Measurements from ENCODE around the gene ORAI2. TPM values are rescaled to one million over a fixed set of nuclear protein-coding genes. Genes with fewer than 3 reads are reported as not detected.
A peak's percentile ranks its signal among the peaks of the same experiment; 100 is the strongest.
"Not testable (repeated sequence)": the region's sequence is repeated elsewhere in the genome, so short reads cannot be mapped to it uniquely, and the experiment has no call there.

Gene ORAI2
- total RNA-seq, 2 donors from 2014 or later = 13.0 to 17.5 TPM

- DNase-seq (ENCODE audit: low spot score) = peak; percentile 52
- intact Hi-C loops (cut with DNase I) = not testable (repeated sequence)
Observed at GRCh38 chr7:102481962-102482361, 48.6 kb downstream of the ORAI2 start.

DNA sequence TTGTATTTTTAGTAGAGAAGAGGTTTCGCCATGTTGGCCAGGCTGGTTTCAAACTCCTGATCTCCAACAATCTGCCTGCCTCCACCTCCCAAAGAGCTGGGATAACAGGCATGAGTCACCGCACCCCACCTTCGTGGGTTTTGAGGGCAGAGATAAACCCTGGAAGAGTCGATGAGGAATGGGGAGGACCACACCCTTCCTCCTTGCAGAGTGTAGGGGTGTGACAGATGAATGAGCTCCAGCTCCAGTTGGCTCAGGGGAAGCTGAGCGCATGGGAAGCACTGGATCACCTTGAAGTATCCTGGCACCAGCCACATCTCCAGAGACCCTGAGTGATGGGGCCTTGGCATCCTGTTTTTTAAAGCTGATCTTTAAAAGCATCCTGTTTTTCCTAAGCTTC is 50.9 kb downstream of the ORAI2 start:
- DNase-seq (ENCODE audit: low spot score); intact Hi-C loops (cut with DNase I): not testable (repeated sequence)

DNA sequence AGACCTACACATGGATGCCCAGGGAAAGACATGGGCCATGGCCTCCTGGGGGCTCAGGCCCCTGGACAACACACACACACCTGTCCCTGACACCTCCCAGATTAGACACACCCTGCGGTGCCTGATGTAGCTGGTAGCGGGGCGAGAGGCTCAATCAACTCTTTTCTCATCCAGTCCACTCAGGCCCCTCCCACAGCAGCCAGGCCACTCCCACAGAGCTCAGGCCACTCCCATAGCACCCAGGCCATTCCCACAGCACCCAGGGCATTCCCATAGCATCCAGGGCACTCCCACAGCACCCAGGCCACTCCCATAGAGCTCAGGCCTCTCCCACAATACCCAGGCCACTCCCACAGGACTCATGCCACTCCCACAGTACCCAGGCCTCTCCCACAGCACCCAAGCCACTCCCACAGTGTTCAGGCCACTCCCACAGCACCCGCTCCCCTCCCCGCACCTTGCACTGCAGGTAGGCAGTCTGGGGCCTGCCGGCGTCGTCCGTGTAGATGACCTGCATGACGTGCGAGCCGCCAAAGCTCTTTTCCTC is 57.2 kb downstream of the ORAI2 start:
- DNase-seq (ENCODE audit: low spot score) = peak; percentile 78
- intact Hi-C loops (cut with DNase I) = not testable (repeated sequence)

- intact Hi-C loops (cut with DNase I) = not testable (repeated sequence)
- DNase-seq (ENCODE audit: low spot score) = peak; percentile 20
Observed at GRCh38 chr7:102493220-102493935, 60.0 kb downstream of the ORAI2 start.

DNA sequence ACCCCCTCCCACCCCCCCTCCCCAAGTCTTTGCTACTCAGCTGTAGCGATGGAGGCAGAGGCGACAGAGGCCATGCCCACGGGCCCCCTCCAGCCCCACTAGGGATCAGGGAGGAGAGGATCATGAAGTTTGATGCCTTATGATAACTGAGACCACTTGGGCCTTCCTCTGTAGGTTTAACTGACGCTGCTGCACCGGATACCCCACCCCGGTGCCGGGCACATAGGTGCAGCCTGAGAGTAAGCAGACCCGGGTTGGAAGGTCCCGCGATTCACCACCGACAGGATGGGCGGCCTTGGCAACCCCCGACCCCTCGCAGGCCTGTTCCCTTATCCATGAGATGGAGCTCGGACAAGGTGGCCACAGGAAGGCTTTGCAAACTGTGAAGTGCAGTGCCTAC is 60.7 kb downstream of the ORAI2 start:
- intact Hi-C loops (cut with DNase I) = not testable (repeated sequence)
- DNase-seq (ENCODE audit: low spot score) = peak; percentile 71

DNA sequence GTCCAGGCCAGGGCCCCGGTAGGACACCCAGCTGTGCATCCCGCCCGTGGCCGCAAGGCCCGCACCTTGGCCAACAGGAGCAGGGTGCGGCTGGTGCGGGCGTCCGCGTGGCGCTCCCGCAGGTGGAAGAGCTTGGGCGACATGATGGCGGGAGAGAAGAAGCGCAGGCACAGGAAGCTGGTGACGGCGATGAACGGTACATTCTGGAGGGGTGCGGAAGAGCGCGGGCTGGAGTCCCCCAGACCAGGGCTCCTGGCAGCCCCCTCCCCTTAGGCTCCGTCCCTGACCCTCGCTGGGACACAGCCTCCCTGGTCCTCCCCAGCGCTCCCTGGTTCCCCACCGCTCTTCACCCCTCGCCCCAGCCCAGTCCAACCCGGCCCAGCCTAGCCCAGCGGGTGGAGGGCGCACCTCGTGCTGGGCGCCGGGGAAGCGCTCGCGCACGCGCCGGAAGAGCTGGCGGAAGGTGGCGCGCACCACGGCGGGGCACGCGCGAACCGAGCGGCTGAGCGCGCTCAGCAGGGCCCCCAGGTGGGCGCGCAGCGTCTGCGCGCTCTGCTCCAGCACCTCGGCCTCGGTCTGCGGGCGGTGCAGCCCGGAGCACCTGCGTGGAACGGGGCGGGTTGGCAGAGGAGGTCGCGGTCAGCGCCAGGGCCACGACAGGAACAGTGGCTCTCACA is 61.2 kb downstream of the ORAI2 start:
- DNase-seq (ENCODE audit: low spot score); intact Hi-C loops (cut with DNase I): not testable (repeated sequence)

DNA sequence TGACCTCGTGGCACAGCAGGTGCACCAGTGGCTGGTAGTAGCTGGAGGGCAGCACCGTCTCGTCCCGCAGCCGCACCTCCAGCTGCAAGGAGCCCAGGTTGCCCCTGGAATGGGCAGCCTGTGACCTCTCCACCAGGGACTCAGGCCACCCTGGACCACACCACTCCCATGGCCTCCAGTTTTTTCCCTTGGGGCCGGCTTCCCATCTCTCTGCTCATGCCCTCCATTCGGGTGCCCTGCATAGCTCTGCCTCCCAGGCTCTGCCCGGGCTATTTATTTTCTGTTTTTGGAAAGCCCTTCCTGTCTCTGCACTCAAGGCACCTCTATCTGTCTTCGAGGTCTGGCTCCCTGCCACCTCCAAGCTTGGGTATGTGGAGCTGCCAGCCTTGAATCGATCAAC is 63.5 kb downstream of the ORAI2 start:
- intact Hi-C loops (cut with DNase I) = not testable (repeated sequence)

GRCh38 chr7:102497308-102497707 is 63.9 kb downstream of the ORAI2 start:
- intact Hi-C loops (cut with DNase I) = not testable (repeated sequence)

More for the DNA sequence above, 63.5 kb downstream of the ORAI2 start:
- peak; percentile 66 for DNase-seq (ENCODE audit: low spot score)

GRCh38 chr7:102498321-102498720 is 64.9 kb downstream of the ORAI2 start:
- peak; percentile 73 for DNase-seq (ENCODE audit: low spot score)
- intact Hi-C loops (cut with DNase I) = not testable (repeated sequence)

More at GRCh38 chr7:102497308-102497707, 63.9 kb downstream of the ORAI2 start:
- DNase-seq (ENCODE audit: low spot score) = peak; percentile 58

DNA sequence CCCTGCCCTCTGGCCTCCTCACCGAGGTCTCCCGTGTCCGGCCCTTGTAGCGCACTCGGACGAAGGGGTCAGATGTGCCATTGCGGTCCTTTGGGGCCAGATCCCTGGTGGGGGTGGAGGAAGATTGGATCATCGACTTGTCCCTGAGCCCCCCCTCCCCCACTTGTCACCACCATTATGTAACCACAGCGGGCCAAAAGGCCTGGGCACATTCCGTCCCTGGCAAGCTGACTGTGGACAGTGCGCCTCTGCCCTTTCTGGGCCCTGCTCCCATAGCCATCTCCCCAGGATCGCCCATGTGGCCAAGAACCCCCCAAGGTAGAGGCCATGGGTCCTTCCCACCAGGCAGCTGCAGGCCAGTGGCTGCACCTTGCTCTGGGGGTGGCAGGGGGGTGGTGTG is 69.8 kb downstream of the ORAI2 start:
- DNase-seq (ENCODE audit: low spot score) = not testable (repeated sequence)

DNA sequence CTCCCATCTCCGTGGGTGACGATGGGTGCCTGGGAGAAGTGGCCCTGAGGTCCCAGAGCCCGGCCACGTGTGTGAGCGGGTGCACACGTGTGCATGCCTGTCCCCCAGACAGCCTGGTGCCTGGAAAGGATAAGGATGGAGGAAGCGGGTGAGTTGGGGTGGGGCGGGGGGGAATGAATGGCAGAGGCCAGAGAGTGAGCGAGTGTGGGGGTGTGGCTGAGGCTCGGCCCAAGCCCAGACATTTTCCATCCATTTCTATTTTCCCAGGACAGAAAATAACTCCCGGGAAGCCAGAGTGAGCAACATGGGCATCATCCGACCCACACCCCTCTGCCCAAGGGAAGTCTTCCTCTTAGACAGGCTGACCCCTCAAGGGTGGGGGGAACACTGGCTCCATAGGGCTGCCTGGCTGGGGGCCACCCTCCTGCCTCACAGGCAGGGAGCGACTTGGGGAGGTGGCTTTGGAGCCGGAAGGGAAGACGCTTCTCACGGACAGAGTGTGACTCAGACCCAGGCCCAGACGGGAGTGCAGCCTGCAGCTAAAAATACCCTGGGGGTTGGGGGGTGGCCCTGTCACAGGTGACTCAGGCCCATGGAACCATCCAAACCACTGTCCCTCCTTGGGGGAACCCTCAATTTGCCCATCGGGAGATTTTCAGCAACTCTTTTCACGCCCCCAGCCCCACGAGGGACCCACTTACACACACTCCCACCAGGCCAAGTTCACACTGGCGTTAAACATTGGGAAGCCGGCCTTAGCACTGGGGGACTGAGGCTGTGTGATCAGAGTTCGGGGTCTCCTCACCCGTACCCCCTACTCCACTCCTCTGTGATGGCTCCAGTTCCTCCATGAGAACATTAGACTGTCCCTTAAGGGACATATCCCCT is 72.2 kb downstream of the ORAI2 start:
- DNase-seq (ENCODE audit: low spot score); intact Hi-C loops (cut with DNase I): not testable (repeated sequence)

More for the DNA sequence above, 69.8 kb downstream of the ORAI2 start:
- intact Hi-C loops (cut with DNase I) = not testable (repeated sequence)

Small RNA genes lying within 50 kb of the gene (microRNA-seq; reads per million reads assigned to microRNA genes)
- 0 reads per million in 2 donors for gene MIR4467 (ENCODE audit: borderline microRNAs expressed in 2 of 2)
- gene MIR5090 (ENCODE audit: borderline microRNAs expressed in 2 of 2) = 1.3 to 1.6 reads per million in 2 donors
- 0 reads per million in 2 donors for gene MIR548O (ENCODE audit: borderline microRNAs expressed in 2 of 2)

Other genes with a start within 250 kb of the ORAI2 start
- gene SH2B2, start 146.7 kb upstream of the ORAI2 start, total RNA-seq = 1 to 10 TPM; 2.7 to 4.6 TPM
- not detected for gene SPDYE6, start 77.1 kb upstream of the ORAI2 start, total RNA-seq
- gene PRKRIP1, start 37.2 kb upstream of the ORAI2 start, total RNA-seq = 10 to 100 TPM; 13.8 to 13.9 TPM
- gene ALKBH4, start 31.3 kb downstream of the ORAI2 start, total RNA-seq = 1 to 10 TPM; 6.4 to 6.8 TPM
- gene LRWD1, start 31.4 kb downstream of the ORAI2 start, total RNA-seq = 1 to 10 TPM; 6.6 to 9.2 TPM
- gene POLR2J, start 45.3 kb downstream of the ORAI2 start, total RNA-seq = 10 to 100 TPM; 35.0 to 40.3 TPM
- 10 to 100 TPM; 12.1 to 17.6 TPM for gene RASA4B, start 84.2 kb downstream of the ORAI2 start, total RNA-seq
- 10 to 100 TPM in 1 of 2 donors, 1 to 10 TPM in 1; 9.8 to 13.7 TPM for gene UPK3BL2, start 110.1 kb downstream of the ORAI2 start, total RNA-seq
- not detected for gene SPDYE2, start 117.7 kb downstream of the ORAI2 start, total RNA-seq
- 10 to 100 TPM; 21.9 to 32.0 TPM for gene POLR2J3, start 139.0 kb downstream of the ORAI2 start, total RNA-seq
- gene RASA4, start 183.2 kb downstream of the ORAI2 start, total RNA-seq = 10 to 100 TPM; 47.1 to 47.9 TPM
- 1 to 10 TPM; 6.5 to 9.0 TPM for gene UPK3BL1, start 209.2 kb downstream of the ORAI2 start, total RNA-seq
- gene SPDYE2B, start 216.7 kb downstream of the ORAI2 start, total RNA-seq = not detected
- gene POLR2J2, start 238.1 kb downstream of the ORAI2 start, total RNA-seq = 1 to 10 TPM; 5.2 to 7.5 TPM

Measured in posterior vena cava (tissue), 2 donors.